NCI-H2107 (cell line): ENCODE results near the gene CTAG2.
"Not testable (repeated sequence)": the region's sequence is repeated elsewhere in the genome, so short reads cannot be mapped to it uniquely, and the experiment has no call there.

ENCODE experiments used
- DNase-seq: peaks from one replicate; lab custom pipeline; 2025; lab: John Stamatoyannopoulos, UW

CTAG2 gene

DNA sequence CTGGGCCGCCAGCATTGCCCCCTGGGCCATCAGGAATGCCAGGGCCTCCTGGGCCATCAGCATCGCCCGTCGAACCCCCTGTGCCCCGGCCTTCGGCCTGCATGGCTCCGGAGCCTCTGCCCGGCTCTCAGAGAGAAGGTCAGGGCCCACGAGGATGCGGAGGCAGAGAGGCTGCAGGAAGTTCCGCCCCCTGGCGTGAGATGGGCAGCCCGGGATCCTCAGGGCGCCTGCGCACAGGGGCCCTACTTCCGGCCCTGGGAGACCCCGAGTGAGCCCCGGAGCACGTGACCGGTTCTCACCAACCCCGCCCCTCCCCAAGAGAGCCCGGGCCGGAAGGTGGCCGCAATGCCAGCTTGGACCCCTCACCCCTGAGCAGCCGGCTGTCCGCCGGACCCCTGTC is at the start of gene CTAG2:
TSS of gene CTAG2 (minus strand) at position 167 of the 400 bp plus-strand sequence. CDS start at position 103, 64 bp downstream.
- DNase-seq: not testable (repeated sequence)

DNA sequence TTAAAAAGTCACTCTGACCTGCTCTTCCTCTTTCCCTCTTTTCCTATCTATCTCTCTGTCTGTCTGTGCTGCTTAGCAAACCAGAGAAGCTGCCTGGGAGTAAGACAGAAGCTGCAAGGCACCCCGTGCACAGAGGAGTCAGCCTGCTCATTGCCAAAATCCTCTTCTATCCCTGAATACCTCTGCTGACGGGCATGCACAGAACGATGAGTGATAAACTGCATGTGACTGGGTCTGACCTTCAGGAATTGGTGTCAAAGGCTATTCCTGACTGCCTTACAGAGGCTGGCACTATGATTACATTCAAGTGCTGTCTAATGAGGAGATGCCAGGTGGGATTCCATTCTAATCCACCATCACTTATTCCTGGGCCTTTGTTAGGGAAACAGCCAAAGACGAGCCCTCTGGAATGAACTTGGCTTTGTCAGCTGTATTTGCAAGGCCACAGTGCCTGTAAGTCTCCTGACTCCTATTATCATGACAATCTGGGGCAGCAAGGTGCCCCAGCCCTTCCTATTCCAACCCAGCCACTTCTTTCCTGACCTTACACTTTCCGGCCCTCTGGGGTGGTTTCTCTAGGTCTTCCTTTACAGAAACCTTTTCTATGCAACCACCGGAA is 45.4 kb upstream of the CTAG2 start:
- no peak for DNase-seq

DNA sequence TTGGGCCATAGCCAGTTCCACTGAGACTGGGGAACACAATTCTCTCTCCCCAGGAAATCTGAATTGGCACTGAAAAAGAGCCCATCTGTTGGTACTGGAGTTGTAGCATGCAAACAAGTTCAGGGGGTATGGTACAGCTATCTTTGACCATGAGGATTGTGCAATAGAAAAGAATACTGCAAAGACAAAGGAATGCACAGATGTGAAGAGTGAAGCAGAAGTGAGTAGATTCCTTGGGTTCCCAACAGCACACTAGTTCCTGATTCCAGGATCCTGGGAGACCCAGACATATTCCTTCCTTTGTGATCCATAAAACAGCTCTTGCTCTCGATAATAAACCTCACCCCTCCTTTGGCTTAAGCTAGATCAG is 43.3 kb upstream of the CTAG2 start:
- no peak for DNase-seq

DNA sequence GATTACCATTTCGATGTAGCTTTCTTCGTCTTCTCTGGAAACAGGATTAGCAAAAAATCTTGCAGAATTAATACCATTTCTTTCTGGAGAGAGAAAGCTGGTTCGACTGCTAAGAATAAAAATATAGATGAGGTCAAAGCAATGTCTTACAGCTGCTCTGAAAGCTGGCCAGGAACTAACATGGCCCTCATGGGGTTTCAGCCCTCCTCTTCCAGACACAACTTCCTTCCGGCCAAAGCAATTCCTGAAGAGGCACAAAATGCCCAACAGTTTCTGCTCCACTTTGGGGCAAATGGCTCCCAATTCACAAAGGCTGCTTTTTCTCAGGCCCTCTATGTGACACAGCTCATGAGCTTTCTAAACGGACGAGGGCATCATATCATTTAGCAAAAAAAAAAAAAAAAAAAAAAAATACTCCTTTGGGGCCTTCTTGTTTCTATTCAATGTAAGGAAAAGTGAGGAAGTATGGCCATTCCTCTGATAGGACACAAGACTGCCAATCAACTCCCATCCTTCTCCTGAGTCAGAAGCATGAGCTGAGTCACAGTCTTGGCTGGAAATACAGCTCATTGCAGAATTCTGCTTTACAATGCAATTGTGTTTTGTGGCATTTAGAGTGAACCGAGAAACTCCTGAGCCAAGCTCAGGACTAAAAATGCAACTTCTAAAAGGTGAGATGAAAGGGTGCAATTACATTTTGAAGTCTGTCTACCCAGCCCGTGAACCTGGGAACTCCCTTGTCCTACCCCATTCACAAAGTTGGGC is 42.7 kb upstream of the CTAG2 start:
- no peak for DNase-seq

DNA sequence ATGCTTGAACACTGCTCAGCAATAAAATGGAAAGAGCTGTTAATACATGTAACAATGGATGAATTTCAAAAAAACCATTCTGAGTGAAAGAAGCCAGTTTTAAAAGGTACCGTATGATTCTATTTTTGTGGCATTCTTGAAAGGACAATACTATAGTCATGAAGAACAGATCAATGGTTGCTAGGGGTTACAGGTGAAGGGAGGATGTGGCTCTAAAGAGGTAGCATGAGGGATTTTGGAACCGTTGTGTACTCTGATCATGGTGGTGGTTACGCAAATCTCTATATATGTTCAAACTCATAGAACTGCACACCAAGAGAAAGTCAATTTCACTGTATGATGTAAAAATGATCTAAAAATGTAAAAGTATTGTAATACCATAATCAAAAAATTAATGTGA is 40.0 kb upstream of the CTAG2 start:
- DNase-seq: no peak

DNA sequence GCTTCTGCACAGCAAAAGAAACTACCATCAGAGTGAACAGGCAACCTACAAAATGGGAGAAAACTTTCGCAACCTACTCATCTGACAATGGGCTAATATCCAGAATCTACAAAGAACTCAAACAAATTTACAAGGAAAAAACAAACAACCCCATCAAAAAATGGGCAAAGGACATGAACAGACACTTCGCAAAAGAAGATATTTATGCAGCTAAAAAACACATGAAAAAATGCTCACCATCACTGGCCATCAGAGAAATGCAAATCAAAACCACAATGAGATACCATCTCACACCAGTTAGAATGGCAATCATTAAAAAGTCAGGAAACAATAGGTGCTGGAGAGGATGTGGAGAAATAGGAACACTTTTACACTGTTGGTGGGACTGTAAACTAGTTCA is 37.1 kb upstream of the CTAG2 start:
- DNase-seq: not testable (repeated sequence)

DNA sequence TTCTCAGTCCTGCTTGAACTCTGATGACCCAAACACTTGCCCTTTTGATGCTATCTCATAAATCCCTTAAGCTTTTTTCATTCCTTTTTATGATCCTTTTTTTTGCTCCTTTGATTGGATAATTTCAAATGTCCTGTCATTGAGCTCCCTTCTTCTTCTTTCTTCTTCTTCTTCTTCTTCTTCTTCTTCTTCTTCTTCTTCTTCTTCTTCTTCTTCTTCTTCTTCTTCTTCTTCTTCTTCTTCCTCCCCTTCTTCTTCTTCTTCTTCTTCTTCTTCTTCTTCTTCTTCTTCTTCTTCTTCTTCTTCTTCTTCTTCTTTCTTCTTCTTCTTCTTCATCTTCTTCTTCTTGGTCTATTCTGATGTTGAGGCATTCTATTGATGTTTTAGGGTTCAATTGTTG is 18.7 kb upstream of the CTAG2 start:
- DNase-seq: not testable (repeated sequence)

DNA sequence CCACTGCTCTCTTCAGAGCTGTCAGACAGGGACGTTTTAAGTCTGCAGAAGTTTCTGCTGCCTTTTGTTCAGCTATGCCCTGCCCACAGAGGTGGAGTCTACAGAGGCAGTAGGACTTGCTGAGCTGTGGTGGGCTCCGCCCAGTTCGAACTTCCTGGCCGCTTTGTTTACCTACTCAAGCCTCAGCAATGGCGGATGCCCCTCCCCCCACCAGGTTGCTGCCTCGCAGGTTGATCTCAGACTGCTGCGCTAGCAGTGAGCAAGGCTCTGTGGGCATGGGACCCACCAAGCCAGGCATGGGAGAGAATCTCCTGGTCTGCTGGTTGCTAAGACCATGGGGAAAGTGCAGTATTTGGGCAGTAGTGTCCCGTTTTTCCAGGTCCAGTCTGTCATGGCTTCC is 17.5 kb upstream of the CTAG2 start:
- not testable (repeated sequence) for DNase-seq

DNA sequence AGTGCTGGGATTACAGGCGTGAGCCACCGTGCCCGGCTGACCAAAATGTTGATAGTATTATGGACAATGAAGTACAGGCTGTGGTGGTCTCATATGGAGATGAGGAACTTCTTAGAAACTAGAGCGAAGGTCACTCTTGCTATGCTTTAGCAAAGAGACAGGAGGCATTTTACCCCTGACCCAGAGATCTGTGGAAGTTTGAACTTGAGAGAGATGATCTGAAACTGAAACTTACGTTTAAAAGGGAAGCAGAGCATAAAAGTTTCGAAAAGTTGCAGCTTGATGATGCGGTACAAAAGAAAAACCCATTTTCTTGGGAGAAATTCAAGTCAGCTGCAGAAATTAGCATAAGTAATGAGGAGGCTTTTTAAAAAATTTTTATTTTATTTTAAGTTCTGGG is 8.5 kb upstream of the CTAG2 start:
- DNase-seq: no peak

DNA sequence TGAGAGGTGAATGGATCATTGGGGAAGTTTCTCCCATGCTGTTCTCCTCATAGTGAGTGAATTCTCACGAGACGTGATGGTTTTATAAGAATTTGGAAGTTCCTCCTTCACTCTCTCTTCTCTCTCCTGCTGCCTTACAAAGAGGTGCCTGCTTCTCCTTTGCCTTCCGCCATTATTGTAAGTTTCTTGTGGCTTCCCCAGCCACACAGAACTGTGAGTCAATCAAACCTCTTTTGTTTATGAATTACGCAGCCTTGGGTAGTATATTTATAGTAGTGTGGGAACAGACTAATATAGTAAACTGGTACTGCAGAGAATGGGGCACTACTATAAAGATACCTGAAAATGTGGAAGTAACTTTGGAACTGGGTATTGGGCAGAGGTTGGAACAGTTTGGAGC is 7.8 kb upstream of the CTAG2 start:
- no peak for DNase-seq

DNA sequence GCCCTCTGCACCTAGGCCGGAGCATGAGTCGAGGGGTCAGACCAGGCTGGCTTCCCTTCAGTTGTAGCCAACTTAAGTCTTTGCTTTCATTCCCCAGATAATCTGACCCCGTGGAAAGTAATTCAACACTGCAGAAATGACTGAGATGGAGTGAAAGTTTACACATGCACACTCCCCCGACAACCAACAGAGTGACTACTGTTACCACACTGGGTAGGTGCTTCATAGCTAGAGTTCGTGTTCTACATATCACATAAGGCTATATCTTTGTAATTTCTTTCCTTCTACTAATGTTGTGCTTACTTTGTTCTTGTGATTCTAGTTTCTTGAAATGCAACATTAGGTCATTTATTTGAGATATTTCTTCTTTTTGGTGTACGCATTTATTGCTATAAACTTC is 7.2 kb upstream of the CTAG2 start:
- DNase-seq: no peak

DNA sequence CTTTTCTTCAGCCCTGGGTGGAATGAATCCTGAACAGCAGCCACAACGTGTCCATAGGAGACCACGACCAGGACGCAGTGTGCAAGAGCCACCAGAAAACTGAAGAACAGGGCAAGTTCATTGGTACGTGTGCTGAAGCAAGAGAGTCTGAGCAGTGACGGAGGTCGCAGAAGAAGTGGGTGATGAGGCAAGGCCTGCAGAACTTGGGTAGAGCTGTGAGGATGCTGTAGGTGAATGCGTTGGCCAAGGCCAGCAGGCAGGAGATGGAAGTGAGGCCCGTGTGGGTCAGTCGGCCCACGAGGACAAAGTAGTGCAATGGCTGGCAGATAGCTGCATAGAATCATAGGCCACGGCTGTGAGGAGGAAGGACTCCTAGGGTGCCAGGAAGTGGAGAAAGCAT is 5.6 kb upstream of the CTAG2 start:
- no peak for DNase-seq

DNA sequence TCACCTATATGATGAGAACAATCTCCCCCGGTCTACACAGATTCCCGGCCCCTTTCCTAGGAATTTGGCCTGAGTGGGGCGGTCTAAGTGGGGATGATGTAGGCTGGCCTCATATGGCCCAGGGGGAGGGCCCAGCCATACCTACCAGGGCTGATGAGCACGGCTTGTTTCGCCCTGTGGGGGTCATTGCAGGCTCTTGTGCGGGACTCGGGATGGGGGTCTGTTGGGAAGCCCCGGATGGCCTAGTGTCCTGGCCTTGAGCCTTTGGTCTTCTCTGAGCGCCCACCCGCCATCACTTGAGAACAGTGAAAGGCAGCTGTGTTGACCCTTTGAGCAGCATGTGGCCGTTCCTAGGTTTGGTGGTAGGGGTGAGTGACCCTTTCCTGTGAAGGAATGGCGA is 4.8 kb upstream of the CTAG2 start:
- DNase-seq: no peak

DNA sequence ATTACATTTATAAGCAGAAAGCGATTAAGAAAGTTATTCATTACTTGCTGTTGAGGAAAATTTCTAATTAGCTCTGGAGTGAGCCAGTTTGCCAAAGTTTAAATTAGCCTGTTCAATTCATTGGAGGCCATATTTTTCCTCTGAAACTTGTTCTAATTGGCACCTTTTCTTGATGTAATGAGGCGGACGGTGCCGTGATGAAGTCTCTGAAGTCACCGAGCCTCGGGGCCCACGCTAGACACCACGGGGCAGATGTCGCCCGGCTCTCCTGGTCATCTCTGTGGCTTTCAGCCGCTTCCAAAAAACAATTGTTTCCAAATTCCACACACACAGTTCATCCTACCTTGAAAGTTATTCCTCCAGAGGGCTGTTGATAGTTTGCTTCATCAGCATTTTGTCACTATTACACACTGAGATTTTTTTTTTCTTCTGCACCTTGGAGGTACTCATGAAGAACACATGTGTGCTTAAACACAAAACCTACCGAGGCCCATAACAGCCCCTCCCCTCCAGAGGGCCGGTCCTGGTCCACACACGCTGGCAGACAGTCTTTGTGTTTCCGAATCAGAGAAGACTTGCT is 3.9 kb upstream of the CTAG2 start:
- DNase-seq: no peak

DNA sequence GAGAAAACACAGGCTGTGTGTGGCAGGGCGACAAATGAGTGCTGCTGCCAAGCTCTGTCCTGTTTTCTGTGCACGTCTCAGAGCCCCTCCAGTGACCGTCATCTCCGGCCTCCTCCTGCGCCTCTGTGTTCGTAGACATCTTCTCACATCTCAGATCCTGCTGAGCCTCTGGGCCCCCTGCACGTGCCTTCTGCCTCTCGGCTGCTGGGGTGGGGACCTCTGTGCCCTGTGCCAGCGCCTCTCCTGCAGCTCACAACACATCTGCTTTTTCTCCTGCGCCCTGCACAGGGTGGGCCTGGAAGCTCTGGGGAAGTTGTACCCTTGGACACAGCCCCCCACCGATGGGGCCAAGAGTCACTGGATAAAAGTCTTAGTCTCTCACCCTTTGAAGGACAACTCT is 2.4 kb upstream of the CTAG2 start:
- no peak for DNase-seq

DNA sequence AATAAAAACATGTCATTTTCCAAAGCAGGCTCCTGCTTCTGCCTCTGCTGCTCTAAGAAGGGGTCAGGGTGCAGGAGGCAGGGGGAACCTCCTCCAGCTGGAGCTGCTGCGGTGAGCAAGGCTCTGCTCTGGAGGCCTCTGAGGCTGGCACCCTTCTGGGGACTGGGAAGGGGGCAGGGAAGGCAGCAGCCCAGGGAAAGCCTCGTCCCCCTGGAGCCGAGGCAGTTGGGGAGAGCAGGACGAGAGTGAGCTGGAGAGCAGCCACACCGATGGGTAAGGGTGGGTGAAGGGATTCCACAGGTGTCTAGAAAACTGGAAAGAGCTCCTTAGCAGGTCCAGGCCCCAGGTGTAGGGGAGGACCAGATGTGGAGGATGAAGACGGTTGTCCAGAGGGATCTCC is 2.0 kb upstream of the CTAG2 start:
- no peak for DNase-seq

DNA sequence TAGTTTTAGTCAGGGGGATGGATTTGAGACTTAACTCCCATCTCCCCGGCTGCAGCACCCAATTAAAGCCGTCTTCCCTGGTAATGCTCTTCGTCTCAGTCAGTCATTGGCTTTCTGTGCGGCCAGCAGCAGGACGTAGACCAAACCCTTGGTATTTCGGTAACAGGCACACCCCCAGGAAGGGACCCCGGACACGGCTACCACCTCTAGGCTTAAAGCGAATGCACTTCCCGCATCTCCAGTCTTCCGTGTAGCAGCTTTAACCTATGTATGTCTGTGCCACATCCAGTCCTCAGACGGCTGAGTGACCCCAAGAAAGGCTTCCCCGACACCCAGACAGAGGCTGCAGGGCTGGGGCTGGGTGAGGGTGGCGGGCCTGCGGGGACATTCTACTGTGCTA is 1.5 kb upstream of the CTAG2 start:
- DNase-seq: no peak

DNA sequence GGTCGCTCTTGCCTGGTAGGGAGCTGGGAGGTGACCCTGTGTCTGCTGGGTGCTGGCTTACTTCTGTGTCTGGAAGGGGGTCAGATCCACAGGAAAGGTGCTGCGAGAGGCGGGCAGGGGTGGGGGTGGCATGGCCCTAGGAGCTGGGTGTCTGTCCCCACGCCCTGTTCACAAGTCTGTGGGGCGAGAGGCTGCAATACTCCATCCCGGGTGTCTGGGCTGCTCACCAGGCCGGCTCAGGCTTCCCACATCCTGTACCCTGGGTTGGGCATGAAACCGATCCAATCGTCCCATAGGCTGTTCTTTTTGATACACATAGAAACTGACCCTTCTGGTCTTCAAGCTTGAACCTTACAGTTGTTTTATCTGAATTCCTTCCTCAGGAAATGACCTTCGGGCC is 993 bp upstream of the CTAG2 start:
- no peak for DNase-seq

DNA sequence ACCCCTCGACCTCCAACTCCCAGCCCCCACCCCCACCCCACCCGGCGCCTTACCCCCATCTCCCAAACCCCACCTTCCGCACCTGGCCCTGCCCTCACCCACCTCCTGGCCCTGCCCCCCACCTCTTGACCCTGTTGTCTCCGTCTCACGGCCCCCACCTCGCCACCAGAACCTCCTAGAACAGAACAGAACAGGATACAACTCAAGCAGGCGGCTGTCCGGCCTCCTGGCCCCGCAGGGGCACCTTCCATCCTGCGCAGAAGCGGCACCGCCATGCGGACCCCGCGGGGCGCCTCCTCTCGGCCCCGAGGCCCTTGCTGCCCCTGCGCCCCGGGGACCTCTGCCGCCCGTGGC is 354 bp downstream of the CTAG2 start:
- DNase-seq: no peak

DNA sequence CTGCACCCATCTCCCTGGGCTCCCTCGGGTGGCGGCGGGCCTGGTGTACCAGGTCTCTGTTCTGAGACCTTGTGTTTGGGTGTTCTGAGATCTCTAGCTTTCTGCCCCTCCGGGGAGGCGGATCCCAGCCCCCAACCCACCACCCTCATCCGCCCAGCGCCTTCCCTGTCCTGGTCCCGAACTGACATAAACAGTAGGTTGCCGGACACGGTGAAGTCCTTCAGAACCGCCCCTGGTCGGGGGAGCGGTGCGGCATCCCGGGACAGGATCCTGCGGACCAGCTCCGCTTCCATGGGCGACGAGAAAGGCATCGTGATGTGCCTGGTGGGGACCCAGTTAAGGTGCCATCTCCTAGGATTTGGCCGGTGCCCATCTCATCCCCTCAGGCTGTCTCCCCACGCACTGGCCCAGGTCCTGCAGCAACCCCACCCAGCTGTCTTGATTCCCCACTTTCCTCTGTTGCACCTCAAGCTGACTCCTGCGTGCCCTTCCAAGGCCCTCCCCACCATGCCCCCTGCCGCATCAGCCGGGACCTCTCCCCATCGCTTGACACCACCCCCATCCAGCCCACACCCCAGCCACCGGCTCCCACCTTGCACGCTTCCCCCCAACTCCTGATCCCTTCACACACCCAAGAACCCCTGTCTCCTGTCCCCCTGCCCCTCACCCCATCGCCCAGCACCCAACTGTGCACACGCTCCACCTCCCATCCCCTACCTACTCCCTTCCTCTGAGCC is 900 bp downstream of the CTAG2 start:
- no peak for DNase-seq

DNA sequence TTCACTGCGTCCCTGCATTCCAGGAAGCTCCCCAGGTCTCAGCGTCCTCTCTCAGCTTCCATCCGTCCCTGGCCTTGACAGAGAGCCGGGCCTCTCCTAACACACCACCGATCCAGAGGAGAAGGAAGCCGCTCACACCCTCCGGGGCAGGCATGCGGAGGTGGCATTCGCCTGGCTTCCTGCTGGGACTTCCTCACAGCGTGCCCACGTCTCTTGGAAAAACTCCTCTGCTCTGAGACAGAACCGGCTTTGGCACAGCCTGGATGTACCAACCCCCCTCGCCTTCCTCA is 3.2 kb downstream of the CTAG2 start:
- DNase-seq: no peak

DNA sequence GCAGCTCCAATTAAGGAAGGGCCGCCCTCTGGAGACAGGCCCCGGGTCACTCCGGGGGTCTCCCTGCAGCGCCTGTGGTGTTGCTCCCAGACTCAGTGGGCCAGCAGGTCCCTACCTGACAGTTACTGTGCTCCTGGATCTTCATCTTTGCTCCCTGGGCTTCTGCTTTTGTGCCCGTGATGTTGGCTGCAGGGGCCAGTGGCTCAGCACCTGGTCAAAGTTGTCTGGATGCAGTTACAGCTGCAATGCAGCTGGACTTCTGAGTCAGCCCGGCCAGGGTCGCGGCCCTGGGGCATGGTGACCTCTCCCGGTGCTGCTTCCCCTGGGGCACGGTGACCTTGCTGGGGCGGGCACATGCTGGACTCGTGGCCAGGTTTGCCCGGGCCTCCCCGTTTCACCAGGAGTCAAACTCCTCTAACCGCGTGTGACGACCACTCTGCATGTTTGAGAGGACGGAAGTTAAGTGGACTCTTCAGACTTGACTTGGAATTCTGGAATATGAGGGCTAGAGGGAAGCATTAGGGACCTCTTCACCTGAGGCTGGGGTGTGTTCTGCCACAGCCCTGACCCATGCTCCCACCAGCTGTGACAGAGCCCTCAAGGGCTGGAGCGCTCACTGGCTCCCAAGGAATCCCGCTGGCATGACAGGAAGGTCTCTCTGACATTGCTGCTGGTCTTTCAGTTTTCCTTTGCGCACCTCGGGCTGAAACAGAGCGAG is 3.7 kb downstream of the CTAG2 start:
- no peak for DNase-seq

DNA sequence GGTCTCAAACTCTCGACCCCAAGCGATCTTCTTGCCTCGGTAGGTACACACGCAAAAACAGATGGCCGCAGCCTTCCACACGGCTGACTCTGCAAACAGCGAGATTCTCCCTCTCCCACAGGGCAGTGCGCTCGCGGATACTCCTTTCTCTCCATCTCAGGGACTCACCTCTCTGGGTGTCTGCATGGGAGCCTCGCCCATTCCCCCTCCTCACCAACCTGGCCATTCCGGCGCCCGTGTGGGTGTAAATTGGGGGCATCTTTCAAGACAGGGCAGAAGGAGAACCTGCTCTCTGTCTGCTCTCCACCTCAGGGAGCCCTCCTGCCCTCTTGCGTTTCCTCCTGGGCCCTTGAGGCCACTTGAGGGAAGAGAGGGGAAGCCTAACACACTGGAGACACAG is 4.4 kb downstream of the CTAG2 start:
- no peak for DNase-seq
